Measurements from ENCODE around the gene EYA2.

- TF ChIP-seq CTCF (IDR thresholded peaks at IDR 0.05 in 4 of 5, conservative IDR thresholded peaks at IDR 0.05 in 1 of 5): no peak
- TF ChIP-seq POLR2A (IDR thresholded peaks at IDR 0.05): no peak
These were observed 269.5 kb downstream of the EYA2 start for GRCh38 chr20:47164140-47164539.
